Esophagus squamous epithelium (tissue), 4 donors: Measurements from ENCODE around the gene DYNC1I1.

Experiments
- POLR2A ChIP-seq, 4 donors: fragments of 450-650 bp; IDR thresholded peaks; one replicate each; pipeline ENCODE4 v1.6.1; 2017; ENCODE audit warnings: antibody characterized with exemption in 4 of 4, mild to moderate bottlenecking in 4 of 4, moderate library complexity in 3 of 4
- TF ChIP-seq, protein P1 (sequence below), 6 experiments: fragments of 450-650 bp in 4 of 6; fragments of 200-600 bp in 2 of 6; sonication (generic) in 2 of 6; IDR thresholded peaks; one replicate each; pipeline ENCODE4 v1.5.1; 2016 to 2019; ENCODE audit warnings: antibody characterized with exemption in 6 of 6, mild to moderate bottlenecking in 4 of 6, moderate library complexity in 4 of 6

- TF ChIP-seq, protein P1, sequence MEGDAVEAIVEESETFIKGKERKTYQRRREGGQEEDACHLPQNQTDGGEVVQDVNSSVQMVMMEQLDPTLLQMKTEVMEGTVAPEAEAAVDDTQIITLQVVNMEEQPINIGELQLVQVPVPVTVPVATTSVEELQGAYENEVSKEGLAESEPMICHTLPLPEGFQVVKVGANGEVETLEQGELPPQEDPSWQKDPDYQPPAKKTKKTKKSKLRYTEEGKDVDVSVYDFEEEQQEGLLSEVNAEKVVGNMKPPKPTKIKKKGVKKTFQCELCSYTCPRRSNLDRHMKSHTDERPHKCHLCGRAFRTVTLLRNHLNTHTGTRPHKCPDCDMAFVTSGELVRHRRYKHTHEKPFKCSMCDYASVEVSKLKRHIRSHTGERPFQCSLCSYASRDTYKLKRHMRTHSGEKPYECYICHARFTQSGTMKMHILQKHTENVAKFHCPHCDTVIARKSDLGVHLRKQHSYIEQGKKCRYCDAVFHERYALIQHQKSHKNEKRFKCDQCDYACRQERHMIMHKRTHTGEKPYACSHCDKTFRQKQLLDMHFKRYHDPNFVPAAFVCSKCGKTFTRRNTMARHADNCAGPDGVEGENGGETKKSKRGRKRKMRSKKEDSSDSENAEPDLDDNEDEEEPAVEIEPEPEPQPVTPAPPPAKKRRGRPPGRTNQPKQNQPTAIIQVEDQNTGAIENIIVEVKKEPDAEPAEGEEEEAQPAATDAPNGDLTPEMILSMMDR (IDR thresholded peaks at IDR 0.05): no peak
- no peak for TF ChIP-seq POLR2A (IDR thresholded peaks at IDR 0.05)
These were observed 304.0 kb downstream of the DYNC1I1 start for GRCh38 chr7:96076350-96076707.
